ENCODE data around the gene UPK3A.

DNA sequence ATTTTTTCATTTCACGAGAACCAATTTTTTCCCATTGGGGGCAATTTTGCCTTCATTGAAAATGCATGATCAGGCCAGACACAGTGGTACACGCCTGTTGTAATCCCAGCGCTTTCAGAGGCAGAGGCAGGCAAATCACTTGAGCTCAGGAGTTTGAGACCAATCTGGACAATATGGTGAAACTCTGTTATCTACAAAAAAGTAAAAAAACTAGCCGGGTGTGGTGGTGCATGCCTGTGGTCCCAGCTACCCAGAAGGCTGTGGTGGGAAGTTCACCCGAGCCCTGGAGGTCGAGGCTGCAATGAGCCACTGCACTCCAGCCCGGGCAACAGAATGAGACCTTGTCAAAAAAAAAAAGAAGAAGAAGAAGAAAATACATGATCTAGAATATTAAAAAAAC lies 19.2 kb upstream of the UPK3A start:
- TF ChIP-seq TAF1 (IDR thresholded peaks at IDR 0.05; ENCODE audit: borderline replicate concordance, insufficient read depth, low read length) (no peak), SIN3A (IDR thresholded peaks at IDR 0.05; ENCODE audit: borderline replicate concordance, insufficient read depth, low read length) (no peak), POLR2AphosphoS5 (IDR thresholded peaks at IDR 0.05; ENCODE audit: low read depth, low read length) (no peak), FOXP2 (optimal IDR thresholded peaks at IDR 0.05; ENCODE audit: borderline replicate concordance, extremely low read depth, extremely low read length, insufficient read depth) (no peak)
- TF ChIP-seq, protein P1, sequence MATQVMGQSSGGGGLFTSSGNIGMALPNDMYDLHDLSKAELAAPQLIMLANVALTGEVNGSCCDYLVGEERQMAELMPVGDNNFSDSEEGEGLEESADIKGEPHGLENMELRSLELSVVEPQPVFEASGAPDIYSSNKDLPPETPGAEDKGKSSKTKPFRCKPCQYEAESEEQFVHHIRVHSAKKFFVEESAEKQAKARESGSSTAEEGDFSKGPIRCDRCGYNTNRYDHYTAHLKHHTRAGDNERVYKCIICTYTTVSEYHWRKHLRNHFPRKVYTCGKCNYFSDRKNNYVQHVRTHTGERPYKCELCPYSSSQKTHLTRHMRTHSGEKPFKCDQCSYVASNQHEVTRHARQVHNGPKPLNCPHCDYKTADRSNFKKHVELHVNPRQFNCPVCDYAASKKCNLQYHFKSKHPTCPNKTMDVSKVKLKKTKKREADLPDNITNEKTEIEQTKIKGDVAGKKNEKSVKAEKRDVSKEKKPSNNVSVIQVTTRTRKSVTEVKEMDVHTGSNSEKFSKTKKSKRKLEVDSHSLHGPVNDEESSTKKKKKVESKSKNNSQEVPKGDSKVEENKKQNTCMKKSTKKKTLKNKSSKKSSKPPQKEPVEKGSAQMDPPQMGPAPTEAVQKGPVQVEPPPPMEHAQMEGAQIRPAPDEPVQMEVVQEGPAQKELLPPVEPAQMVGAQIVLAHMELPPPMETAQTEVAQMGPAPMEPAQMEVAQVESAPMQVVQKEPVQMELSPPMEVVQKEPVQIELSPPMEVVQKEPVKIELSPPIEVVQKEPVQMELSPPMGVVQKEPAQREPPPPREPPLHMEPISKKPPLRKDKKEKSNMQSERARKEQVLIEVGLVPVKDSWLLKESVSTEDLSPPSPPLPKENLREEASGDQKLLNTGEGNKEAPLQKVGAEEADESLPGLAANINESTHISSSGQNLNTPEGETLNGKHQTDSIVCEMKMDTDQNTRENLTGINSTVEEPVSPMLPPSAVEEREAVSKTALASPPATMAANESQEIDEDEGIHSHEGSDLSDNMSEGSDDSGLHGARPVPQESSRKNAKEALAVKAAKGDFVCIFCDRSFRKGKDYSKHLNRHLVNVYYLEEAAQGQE (IDR thresholded peaks at IDR 0.05; ENCODE audit: insufficient read depth in 1 of 2, low read depth in 2 of 2, low read length in 2 of 2): no peak

All from PFSK-1 (cell line).